Muscle of arm (tissue), 12 donors: ENCODE results near the gene POLD3. TPM values are rescaled to one million over a fixed set of nuclear protein-coding genes. Genes with fewer than 3 reads are reported as not detected.
"Not testable (repeated sequence)": the region's sequence is repeated elsewhere in the genome, so short reads cannot be mapped to it uniquely, and the experiment has no call there.

Source experiments
- DNase-seq: peaks from one replicate; pipeline ENCODE4 v3.0.0-alpha.2; 2013
- polyA plus RNA-seq, 12 donors: library from polyadenylated mRNA; unstranded; fragments of 120-200 nt; gene quantifications; one replicate each; pipeline ENCODE4 v1.2.1, GENCODE V29; 2013; ENCODE audit not compliant: insufficient read length in 12 of 12

Gene POLD3
- polyA plus RNA-seq, 12 donors: 11.5 to 28.9 (median 16.7) TPM; not detected in 1

GRCh38 chr11:74633406-74634393 lies 41.3 kb downstream of the POLD3 start:
- DNase-seq: no peak

- no peak for DNase-seq
Observed at GRCh38 chr11:74634537-74634936, 42.2 kb downstream of the POLD3 start.

- DNase-seq: no peak
Observed at GRCh38 chr11:74636630-74637184, 44.3 kb downstream of the POLD3 start.

GRCh38 chr11:74637700-74638099 lies 45.3 kb downstream of the POLD3 start:
- DNase-seq: no peak

- DNase-seq: no peak
Observed at GRCh38 chr11:74638869-74639268, 46.5 kb downstream of the POLD3 start.

- no peak for DNase-seq
Observed at GRCh38 chr11:74639533-74639932, 47.2 kb downstream of the POLD3 start.

GRCh38 chr11:74641289-74641688 lies 48.9 kb downstream of the POLD3 start:
- no peak for DNase-seq

- DNase-seq: no peak
Observed at GRCh38 chr11:74641905-74642304, 49.5 kb downstream of the POLD3 start.

- no peak for DNase-seq
Observed at GRCh38 chr11:74642912-74643311, 50.5 kb downstream of the POLD3 start.

- DNase-seq: no peak
Observed at GRCh38 chr11:74644081-74644480, 51.7 kb downstream of the POLD3 start.

GRCh38 chr11:74646215-74646614 lies 53.8 kb downstream of the POLD3 start:
- DNase-seq: no peak

GRCh38 chr11:74646954-74647353 lies 54.6 kb downstream of the POLD3 start:
- no peak for DNase-seq

- DNase-seq: no peak
Observed at GRCh38 chr11:74647404-74647803, 55.0 kb downstream of the POLD3 start.

GRCh38 chr11:74647831-74648230 lies 55.4 kb downstream of the POLD3 start:
- DNase-seq: no peak

- DNase-seq: no peak
Observed at GRCh38 chr11:74648894-74649293, 56.5 kb downstream of the POLD3 start.

- peak; percentile 76 for DNase-seq
Observed at GRCh38 chr11:74650498-74650897, 58.1 kb downstream of the POLD3 start.

- no peak for DNase-seq
Observed at GRCh38 chr11:74654976-74655375, 62.6 kb downstream of the POLD3 start.

- DNase-seq: not testable (repeated sequence)
Observed at GRCh38 chr11:74659124-74659523, 66.7 kb downstream of the POLD3 start.

GRCh38 chr11:74662487-74663103 lies 70.2 kb downstream of the POLD3 start:
- no peak for DNase-seq

GRCh38 chr11:74663315-74663714 lies 70.9 kb downstream of the POLD3 start:
- DNase-seq: no peak

- DNase-seq: no peak
Observed at GRCh38 chr11:74669211-74670160, 77.1 kb downstream of the POLD3 start.

- DNase-seq: no peak
Observed at GRCh38 chr11:74670171-74670570, 77.8 kb downstream of the POLD3 start.
